ENCODE data around the gene ZNF668.

The ZNF668 gene

DNA sequence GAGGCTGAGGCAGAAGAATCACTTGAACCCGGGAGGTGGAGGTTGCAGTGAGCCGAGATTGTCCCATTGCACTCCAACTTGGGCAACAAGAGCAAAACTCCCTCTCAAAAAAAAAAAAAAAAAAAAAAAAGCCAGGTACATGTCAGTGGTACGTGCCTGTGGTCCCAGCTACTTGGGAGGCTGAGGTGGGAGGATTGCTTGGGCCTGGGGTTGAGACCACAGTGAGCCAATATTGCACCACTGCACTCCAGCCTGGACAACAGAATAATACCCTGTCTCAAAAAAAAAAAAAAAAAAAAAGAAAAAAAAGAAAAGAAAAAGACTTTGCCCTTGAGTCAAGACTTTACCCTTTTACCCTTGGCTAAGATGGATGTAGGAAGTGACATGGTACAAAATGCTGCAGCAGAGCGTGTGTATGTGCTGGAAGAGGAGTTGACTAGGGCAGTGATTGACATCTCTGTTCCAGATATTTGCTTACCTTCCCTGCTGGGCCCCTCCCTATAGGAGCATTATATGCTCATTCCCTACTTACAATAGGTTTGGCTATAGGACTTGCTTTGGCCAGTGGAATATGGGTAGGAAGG, 30.1 kb downstream of the ZNF668 start:
- TF ChIP-seq, protein P1, sequence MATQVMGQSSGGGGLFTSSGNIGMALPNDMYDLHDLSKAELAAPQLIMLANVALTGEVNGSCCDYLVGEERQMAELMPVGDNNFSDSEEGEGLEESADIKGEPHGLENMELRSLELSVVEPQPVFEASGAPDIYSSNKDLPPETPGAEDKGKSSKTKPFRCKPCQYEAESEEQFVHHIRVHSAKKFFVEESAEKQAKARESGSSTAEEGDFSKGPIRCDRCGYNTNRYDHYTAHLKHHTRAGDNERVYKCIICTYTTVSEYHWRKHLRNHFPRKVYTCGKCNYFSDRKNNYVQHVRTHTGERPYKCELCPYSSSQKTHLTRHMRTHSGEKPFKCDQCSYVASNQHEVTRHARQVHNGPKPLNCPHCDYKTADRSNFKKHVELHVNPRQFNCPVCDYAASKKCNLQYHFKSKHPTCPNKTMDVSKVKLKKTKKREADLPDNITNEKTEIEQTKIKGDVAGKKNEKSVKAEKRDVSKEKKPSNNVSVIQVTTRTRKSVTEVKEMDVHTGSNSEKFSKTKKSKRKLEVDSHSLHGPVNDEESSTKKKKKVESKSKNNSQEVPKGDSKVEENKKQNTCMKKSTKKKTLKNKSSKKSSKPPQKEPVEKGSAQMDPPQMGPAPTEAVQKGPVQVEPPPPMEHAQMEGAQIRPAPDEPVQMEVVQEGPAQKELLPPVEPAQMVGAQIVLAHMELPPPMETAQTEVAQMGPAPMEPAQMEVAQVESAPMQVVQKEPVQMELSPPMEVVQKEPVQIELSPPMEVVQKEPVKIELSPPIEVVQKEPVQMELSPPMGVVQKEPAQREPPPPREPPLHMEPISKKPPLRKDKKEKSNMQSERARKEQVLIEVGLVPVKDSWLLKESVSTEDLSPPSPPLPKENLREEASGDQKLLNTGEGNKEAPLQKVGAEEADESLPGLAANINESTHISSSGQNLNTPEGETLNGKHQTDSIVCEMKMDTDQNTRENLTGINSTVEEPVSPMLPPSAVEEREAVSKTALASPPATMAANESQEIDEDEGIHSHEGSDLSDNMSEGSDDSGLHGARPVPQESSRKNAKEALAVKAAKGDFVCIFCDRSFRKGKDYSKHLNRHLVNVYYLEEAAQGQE (IDR thresholded peaks at IDR 0.05; ENCODE audit: low read depth), result no peak
- TF ChIP-seq, protein P2, sequence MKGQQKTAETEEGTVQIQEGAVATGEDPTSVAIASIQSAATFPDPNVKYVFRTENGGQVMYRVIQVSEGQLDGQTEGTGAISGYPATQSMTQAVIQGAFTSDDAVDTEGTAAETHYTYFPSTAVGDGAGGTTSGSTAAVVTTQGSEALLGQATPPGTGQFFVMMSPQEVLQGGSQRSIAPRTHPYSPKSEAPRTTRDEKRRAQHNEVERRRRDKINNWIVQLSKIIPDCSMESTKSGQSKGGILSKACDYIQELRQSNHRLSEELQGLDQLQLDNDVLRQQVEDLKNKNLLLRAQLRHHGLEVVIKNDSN (IDR thresholded peaks at IDR 0.05), result no peak
- TF ChIP-seq EGR1 (IDR thresholded peaks at IDR 0.05) (no peak), RAD21 (IDR thresholded peaks at IDR 0.05; ENCODE audit: low read depth) (no peak), TAF1 (IDR thresholded peaks at IDR 0.05; ENCODE audit: low read depth) (no peak), ZBTB7A (IDR thresholded peaks at IDR 0.05; ENCODE audit: low read depth) (no peak), TCF12 (IDR thresholded peaks at IDR 0.05; ENCODE audit: low read depth) (no peak), NFIC (IDR thresholded peaks at IDR 0.05) (no peak), CREB1 (IDR thresholded peaks at IDR 0.05; ENCODE audit: low read depth) (no peak), EP300 (IDR thresholded peaks at IDR 0.05; ENCODE audit: borderline replicate concordance) (no peak), YY1 (IDR thresholded peaks at IDR 0.05; ENCODE audit: low read depth) (no peak), TEAD4 (IDR thresholded peaks at IDR 0.05) (no peak), CEBPB (IDR thresholded peaks at IDR 0.05) (no peak), FOXM1 (IDR thresholded peaks at IDR 0.05; ENCODE audit: borderline replicate concordance, low read depth) (no peak)
- TF ChIP-seq, protein P3, sequence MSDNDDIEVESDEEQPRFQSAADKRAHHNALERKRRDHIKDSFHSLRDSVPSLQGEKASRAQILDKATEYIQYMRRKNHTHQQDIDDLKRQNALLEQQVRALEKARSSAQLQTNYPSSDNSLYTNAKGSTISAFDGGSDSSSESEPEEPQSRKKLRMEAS (IDR thresholded peaks at IDR 0.05), result no peak

DNA sequence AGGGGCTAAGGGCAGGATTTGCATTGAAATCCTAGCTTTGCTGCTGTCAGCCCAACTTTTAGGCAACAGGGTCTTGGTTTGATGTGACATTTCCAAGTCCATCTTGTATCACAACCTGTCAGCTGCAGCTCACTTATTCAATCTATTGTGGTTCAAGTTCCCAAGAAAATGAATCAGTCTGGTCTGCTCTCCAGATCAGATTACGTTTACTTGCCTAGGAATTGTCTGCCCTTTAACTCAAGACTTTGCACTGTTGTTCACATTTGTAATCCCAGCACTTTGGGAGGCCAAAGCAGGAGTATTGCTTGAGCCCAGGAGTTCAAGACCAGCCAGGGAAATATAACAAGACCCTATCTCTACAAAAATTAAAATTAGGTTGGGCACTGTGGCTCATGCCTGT, 30.7 kb downstream of the ZNF668 start:
- TF ChIP-seq RAD21 (IDR thresholded peaks at IDR 0.05; ENCODE audit: low read depth), result no peak
- no peak for TF ChIP-seq TCF12 (IDR thresholded peaks at IDR 0.05; ENCODE audit: low read depth)
- TF ChIP-seq TAF1 (IDR thresholded peaks at IDR 0.05; ENCODE audit: low read depth), result no peak
- no peak for TF ChIP-seq NFIC (IDR thresholded peaks at IDR 0.05)

DNA sequence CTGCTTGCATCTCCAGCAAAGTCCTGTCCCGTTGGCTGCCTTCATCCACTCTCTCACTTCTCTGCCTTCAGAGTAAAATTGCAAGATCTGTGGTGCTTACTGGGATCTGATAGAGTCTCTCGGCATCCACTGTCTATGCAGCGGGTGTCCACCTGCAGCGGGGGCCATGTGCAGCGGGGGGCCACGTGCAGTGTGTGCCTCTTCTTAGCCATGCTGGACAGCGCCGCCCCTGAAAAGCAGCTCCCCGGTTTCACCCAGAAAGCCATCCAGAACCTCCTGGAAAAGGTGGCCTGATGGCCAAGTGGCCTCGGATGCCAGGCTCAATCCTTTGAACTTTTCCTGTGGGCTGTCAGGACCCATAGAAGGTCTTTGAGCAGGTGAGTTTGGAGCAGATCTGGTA, 31.2 kb downstream of the ZNF668 start:
- TF ChIP-seq EP300 (IDR thresholded peaks at IDR 0.05; ENCODE audit: borderline replicate concordance), result no peak
- TF ChIP-seq, protein P1 (IDR thresholded peaks at IDR 0.05; ENCODE audit: low read depth), result peak; percentile 37; the same call in 1 of the 2 replicates

DNA sequence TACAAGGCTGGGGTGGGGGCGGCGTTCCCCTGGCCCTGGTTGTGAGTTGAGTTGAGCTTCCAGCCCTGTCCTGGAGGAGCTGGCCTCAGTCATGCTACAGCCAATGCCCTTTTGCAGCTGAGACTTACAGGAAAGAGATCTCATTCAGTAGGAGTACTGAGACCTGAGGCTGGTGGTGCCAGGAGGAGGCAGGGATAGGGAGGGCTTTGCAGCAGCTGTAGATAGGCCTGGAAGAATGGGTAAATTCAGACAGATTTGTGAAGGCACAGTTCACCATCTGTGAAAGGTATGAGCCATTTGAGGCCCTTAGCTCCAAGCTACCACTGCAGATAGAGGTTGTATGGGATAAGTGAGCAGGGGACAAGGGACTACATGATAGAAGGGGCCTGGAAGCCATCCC, 35.0 kb downstream of the ZNF668 start:
- TF ChIP-seq EGR1 (IDR thresholded peaks at IDR 0.05) (no peak), RAD21 (IDR thresholded peaks at IDR 0.05; ENCODE audit: low read depth) (no peak), CEBPB (IDR thresholded peaks at IDR 0.05) (no peak), FOXM1 (IDR thresholded peaks at IDR 0.05; ENCODE audit: borderline replicate concordance, low read depth) (no peak), TAF1 (IDR thresholded peaks at IDR 0.05; ENCODE audit: low read depth) (no peak), ZBTB7A (IDR thresholded peaks at IDR 0.05; ENCODE audit: low read depth) (no peak), TCF12 (IDR thresholded peaks at IDR 0.05; ENCODE audit: low read depth) (no peak), CREB1 (IDR thresholded peaks at IDR 0.05; ENCODE audit: low read depth) (no peak), NFIC (IDR thresholded peaks at IDR 0.05) (no peak), TEAD4 (IDR thresholded peaks at IDR 0.05) (no peak), YY1 (IDR thresholded peaks at IDR 0.05; ENCODE audit: low read depth) (no peak), EP300 (IDR thresholded peaks at IDR 0.05; ENCODE audit: borderline replicate concordance) (no peak)
- TF ChIP-seq, protein P3 (IDR thresholded peaks at IDR 0.05), result no peak
- TF ChIP-seq, protein P1 (IDR thresholded peaks at IDR 0.05; ENCODE audit: low read depth), result no peak
- TF ChIP-seq, protein P2 (IDR thresholded peaks at IDR 0.05), result no peak

DNA sequence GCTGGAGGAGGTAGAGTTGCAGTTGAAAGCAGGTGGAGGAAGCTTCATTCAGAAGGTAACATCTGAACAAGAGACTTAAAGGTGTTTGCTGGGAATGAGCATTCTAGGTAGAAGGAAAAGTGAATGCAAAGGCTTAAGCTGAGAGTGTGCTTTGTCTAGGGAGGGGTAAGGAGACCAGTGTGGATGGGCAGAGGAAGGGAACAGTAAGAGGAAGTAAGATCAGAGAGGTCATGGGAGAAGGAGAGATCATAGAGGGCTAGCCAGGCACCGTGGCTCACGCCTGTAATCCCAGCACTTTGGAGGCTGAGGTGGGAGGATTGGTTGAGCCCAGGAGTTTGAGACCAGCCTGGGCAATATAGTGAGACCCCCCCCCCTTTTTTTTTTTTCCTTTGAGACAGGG, 37.3 kb downstream of the ZNF668 start:
- TF ChIP-seq EP300 (IDR thresholded peaks at IDR 0.05; ENCODE audit: borderline replicate concordance) (no peak), NFIC (IDR thresholded peaks at IDR 0.05) (no peak), TAF1 (IDR thresholded peaks at IDR 0.05; ENCODE audit: low read depth) (no peak), TCF12 (IDR thresholded peaks at IDR 0.05; ENCODE audit: low read depth) (no peak), FOXM1 (IDR thresholded peaks at IDR 0.05; ENCODE audit: borderline replicate concordance, low read depth) (no peak), CEBPB (IDR thresholded peaks at IDR 0.05) (no peak), EGR1 (IDR thresholded peaks at IDR 0.05) (no peak), RAD21 (IDR thresholded peaks at IDR 0.05; ENCODE audit: low read depth) (no peak), ZBTB7A (IDR thresholded peaks at IDR 0.05; ENCODE audit: low read depth) (no peak), TEAD4 (IDR thresholded peaks at IDR 0.05) (no peak), YY1 (IDR thresholded peaks at IDR 0.05; ENCODE audit: low read depth) (no peak)
- TF ChIP-seq, protein P1 (IDR thresholded peaks at IDR 0.05; ENCODE audit: low read depth), result no peak
- TF ChIP-seq, protein P2 (IDR thresholded peaks at IDR 0.05), result no peak

Measured in Ishikawa (cell line).